Activated naive CD8-positive, alpha-beta T cell treated with anti-CD3 and anti-CD28 coated beads for 36 hours (primary cell): Measurements from ENCODE around the gene C1QL1. TPM values are rescaled to one million over a fixed set of nuclear protein-coding genes. Genes with fewer than 3 reads are reported as not detected.
A peak's percentile ranks its signal among the peaks of the same experiment; 100 is the strongest.

Experiments used
- DNase-seq: peaks from one replicate; pipeline ENCODE4 v3.0.0; 2021
- H3K27ac Mint-ChIP-seq: one replicate; pipeline ENCODE4 v1.8.0; 2022; ENCODE audit warnings: mild to moderate bottlenecking, moderate library complexity, mixed read lengths
- H3K27me3 Mint-ChIP-seq: one replicate; pipeline ENCODE4 v1.8.0; 2022; ENCODE audit warnings: mild to moderate bottlenecking, mixed read lengths
- H3K36me3 Mint-ChIP-seq: one replicate; pipeline ENCODE4 v1.8.0; 2021; ENCODE audit warnings: mild to moderate bottlenecking, mixed read lengths
- H3K4me1 Mint-ChIP-seq: one replicate; pipeline ENCODE4 v1.8.0; 2021; ENCODE audit warnings: mixed read lengths
- H3K4me3 Mint-ChIP-seq: one replicate; pipeline ENCODE4 v1.8.0; 2022; ENCODE audit warnings: mild to moderate bottlenecking, moderate library complexity, mixed read lengths
- H3K9me3 Mint-ChIP-seq: one replicate; pipeline ENCODE4 v1.8.0; 2022; ENCODE audit warnings: mixed read lengths
- total RNA-seq, 2 experiments: library from RNA; stranded (reverse); gene quantifications; one replicate each; pipeline ENCODE4 v1.2.3, GENCODE V29; 2021

Gene C1QL1
- total RNA-seq, 2 experiments from 2014 or later: not detected

DNA sequence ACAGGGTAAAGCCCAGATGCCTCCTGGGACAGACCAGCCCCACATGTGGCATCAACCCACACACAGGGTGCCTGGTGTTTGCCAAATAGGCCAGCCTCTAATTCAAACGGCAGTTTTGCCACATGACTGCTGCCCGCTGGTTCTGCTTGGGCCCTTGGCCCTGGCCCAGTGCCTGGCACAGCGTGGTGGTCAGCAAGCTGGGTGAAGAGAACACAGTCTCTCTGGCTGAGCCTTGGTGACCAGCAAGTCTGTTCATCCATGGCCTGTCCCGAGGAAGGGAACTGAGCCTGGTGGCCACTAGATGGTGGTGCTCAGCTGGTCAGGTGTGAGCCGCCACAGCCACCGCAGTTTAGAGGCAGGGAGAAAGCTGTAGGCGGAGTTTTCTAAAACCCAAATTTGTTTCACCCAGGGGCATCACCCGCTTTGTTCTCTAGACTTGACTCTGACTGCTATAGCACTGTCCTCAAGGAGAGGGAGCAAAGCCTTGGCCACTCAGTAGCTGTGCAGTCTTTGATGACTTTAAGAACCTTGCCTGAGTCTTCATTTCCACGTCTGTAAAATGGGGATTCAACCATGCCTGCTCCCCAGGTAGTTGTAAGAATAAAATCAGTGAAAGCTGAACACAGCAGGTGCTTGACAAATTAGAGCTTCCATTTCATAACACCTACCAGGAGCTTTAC is 48.1 kb downstream of the C1QL1 start:
- H3K36me3 Mint-ChIP-seq: no peaks in the 10 kb centered on the region
- H3K27me3 Mint-ChIP-seq: peaks cover 20% of the 10 kb centered on the region
- H3K4me1 Mint-ChIP-seq: peaks cover 4% of the 10 kb centered on the region
- H3K27ac Mint-ChIP-seq: no peak overlapping the region
- no peaks in the 10 kb centered on the region for H3K9me3 Mint-ChIP-seq
- H3K4me3 Mint-ChIP-seq: no peak overlapping the region
- peak; percentile 63 for DNase-seq

DNA sequence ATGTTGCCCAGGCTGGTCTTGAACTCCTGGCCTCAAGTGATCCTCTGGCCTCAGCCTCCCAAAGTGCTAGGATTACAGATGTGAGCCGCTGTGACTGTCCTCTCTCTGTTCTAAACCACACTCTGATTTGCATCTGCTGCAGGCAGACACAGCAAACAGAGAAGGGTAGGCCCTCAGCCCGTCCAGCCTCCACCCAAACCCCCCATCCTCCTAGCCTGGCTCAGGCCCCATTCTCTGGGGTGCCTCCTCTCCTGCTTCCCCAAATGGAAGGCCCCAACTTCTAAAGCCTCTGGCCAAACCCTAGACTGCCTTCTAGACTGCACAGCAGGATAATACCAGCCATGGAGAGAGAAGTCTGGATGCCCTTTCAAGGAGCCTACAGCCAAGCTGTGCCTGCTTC is 48.7 kb downstream of the C1QL1 start:
- Mint-ChIP-seq H3K4me1 (peaks cover 4% of the 10 kb centered on the region), H3K27ac (no peak overlapping the region), H3K9me3 (no peaks in the 10 kb centered on the region), H3K36me3 (no peaks in the 10 kb centered on the region), H3K4me3 (no peak overlapping the region), H3K27me3 (peaks cover 25% of the 10 kb centered on the region)
- no peak for DNase-seq

DNA sequence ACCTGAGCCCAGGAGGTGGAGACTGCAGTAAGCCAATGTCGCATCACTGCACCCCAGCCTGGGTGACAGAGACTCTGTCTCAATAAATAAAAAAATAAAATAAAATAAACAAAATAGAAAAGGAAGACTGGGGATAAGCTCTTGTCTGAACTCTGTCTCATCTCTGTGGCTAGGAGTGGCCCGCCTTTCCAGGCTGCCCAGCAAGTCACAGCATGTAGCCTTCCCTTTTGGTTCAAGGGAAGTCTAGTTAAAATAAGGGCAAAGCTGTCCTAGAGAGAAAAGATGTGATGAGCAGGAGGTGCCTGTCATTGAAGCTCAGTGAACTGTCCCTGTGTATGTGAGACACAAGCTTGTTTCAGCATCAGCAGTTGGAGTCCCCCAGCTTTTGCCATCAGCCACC is 50.1 kb downstream of the C1QL1 start:
- no peak for DNase-seq
- H3K9me3 Mint-ChIP-seq: no peaks in the 10 kb centered on the region
- H3K4me1 Mint-ChIP-seq: peaks cover 4% of the 10 kb centered on the region
- H3K4me3 Mint-ChIP-seq: no peak overlapping the region
- H3K27ac Mint-ChIP-seq: no peak overlapping the region
- no peaks in the 10 kb centered on the region for H3K36me3 Mint-ChIP-seq
- peaks cover 28% of the 10 kb centered on the region for H3K27me3 Mint-ChIP-seq

DNA sequence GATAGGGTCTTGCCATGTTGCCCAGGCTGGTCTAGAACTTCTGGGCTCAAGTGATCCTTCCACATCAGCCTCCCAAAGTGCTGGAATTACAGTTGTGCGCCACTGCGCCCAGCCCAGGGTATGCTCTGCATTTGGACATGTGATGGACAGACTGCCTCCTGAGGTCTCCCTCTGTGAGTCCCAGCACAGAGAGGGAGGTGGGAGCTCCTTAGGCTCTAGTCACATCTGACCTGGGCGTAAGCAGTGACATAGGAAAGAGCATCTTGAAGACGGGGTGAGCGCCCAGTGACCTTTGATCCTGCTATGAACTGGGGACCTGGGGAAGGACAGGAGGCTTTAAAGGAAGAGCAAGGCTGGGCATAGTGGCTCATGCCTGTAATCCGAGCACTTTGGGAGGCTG is 50.6 kb downstream of the C1QL1 start:
- no peak overlapping the region for H3K27ac Mint-ChIP-seq
- no peak for DNase-seq
- H3K36me3 Mint-ChIP-seq: no peaks in the 10 kb centered on the region
- no peaks in the 10 kb centered on the region for H3K9me3 Mint-ChIP-seq
- peaks cover 28% of the 10 kb centered on the region for H3K27me3 Mint-ChIP-seq
- peaks cover 4% of the 10 kb centered on the region for H3K4me1 Mint-ChIP-seq
- H3K4me3 Mint-ChIP-seq: no peak overlapping the region

- Mint-ChIP-seq H3K4me3 (no peak overlapping the region), H3K36me3 (no peaks in the 10 kb centered on the region), H3K4me1 (peaks cover 4% of the 10 kb centered on the region)
Observed at GRCh38 chr17:44916781-44917241, 51.3 kb downstream of the C1QL1 start.

GRCh38 chr17:44915862-44916780 is 52.0 kb downstream of the C1QL1 start:
- peaks cover 33% of the 10 kb centered on the region for H3K27me3 Mint-ChIP-seq
- no peaks in the 10 kb centered on the region for H3K9me3 Mint-ChIP-seq
- H3K36me3 Mint-ChIP-seq: no peaks in the 10 kb centered on the region
- DNase-seq: no peak
- no peak overlapping the region for H3K27ac Mint-ChIP-seq
- H3K4me3 Mint-ChIP-seq: no peak overlapping the region
- peaks cover 5% of the 10 kb centered on the region for H3K4me1 Mint-ChIP-seq

More at GRCh38 chr17:44916781-44917241, 51.3 kb downstream of the C1QL1 start:
- Mint-ChIP-seq H3K27me3 (peaks cover 32% of the 10 kb centered on the region), H3K9me3 (no peaks in the 10 kb centered on the region), H3K27ac (no peak overlapping the region)
- no peak for DNase-seq

DNA sequence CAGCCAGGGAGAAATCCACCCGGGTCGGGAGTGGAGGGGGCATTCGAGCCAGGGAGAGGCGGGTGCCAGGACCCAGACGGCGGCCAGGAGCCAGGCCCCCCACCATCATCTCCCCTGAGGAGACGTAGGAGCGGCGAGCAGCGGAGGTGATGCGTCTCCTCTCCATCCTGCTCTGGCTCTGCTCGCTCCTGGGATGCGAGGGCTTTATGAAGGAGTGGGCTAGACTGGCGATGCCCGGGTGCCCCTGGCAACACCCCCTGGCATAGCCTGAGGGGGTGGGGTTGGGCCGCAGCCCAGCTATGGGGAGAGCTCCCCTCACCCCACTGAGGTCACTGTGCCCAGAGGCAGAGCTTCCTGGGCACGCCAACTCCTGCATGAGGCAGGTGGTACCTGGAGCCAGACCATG is 52.8 kb downstream of the C1QL1 start, which contains the start of gene GFAP:
Gene GFAP, minus strand, starts transcription at position 180 of the 406 bp plus-strand sequence. Its CDS starts 14 bp downstream, at position 166.
- Mint-ChIP-seq H3K4me3 (no peak within 1 kb of the TSS), H3K27ac (no peak within 1 kb of the TSS), H3K9me3 (no peaks in the 10 kb centered on the region), H3K27me3 (peaks cover 38% of the 10 kb centered on the region), H3K4me1 (peaks cover 7% of the 10 kb centered on the region), H3K36me3 (no peaks in the 10 kb centered on the region)
- no peak for DNase-seq

- H3K27ac Mint-ChIP-seq: no peak overlapping the region
- H3K4me3 Mint-ChIP-seq: no peak overlapping the region
Observed at GRCh38 chr17:44914698-44915271, 53.3 kb downstream of the C1QL1 start.

GRCh38 chr17:44914148-44914547 is 54.0 kb downstream of the C1QL1 start:
- H3K4me1 Mint-ChIP-seq: peaks cover 5% of the 10 kb centered on the region
- no peaks in the 10 kb centered on the region for H3K9me3 Mint-ChIP-seq
- no peak overlapping the region for H3K27ac Mint-ChIP-seq
- H3K27me3 Mint-ChIP-seq: peaks cover 38% of the 10 kb centered on the region
- H3K4me3 Mint-ChIP-seq: no peak overlapping the region
- no peak for DNase-seq
- H3K36me3 Mint-ChIP-seq: no peaks in the 10 kb centered on the region

More at GRCh38 chr17:44914698-44915271, 53.3 kb downstream of the C1QL1 start:
- DNase-seq: no peak
- no peaks in the 10 kb centered on the region for H3K36me3 Mint-ChIP-seq
- H3K9me3 Mint-ChIP-seq: no peaks in the 10 kb centered on the region
- H3K4me1 Mint-ChIP-seq: peaks cover 5% of the 10 kb centered on the region
- H3K27me3 Mint-ChIP-seq: peaks cover 38% of the 10 kb centered on the region

- Mint-ChIP-seq H3K9me3 (no peaks in the 10 kb centered on the region), H3K27ac (no peak overlapping the region), H3K4me3 (no peak overlapping the region)
Observed at GRCh38 chr17:44913676-44914075, 54.4 kb downstream of the C1QL1 start.

GRCh38 chr17:44912763-44913544 is 55.1 kb downstream of the C1QL1 start:
- DNase-seq: no peak
- no peak overlapping the region for H3K27ac Mint-ChIP-seq
- peaks cover 38% of the 10 kb centered on the region for H3K27me3 Mint-ChIP-seq
- H3K4me3 Mint-ChIP-seq: no peak overlapping the region
- no peaks in the 10 kb centered on the region for H3K36me3 Mint-ChIP-seq
- H3K9me3 Mint-ChIP-seq: no peaks in the 10 kb centered on the region
- H3K4me1 Mint-ChIP-seq: peaks cover 5% of the 10 kb centered on the region

More at GRCh38 chr17:44913676-44914075, 54.4 kb downstream of the C1QL1 start:
- Mint-ChIP-seq H3K36me3 (no peaks in the 10 kb centered on the region), H3K4me1 (peaks cover 5% of the 10 kb centered on the region), H3K27me3 (peaks cover 38% of the 10 kb centered on the region)
- DNase-seq: no peak

- DNase-seq: peak; percentile 49
- peaks cover 5% of the 10 kb centered on the region for H3K4me1 Mint-ChIP-seq
- H3K4me3 Mint-ChIP-seq: no peak overlapping the region
- H3K9me3 Mint-ChIP-seq: no peaks in the 10 kb centered on the region
- H3K27ac Mint-ChIP-seq: no peak overlapping the region
- no peaks in the 10 kb centered on the region for H3K36me3 Mint-ChIP-seq
- peaks cover 38% of the 10 kb centered on the region for H3K27me3 Mint-ChIP-seq
Observed at GRCh38 chr17:44911133-44912001, 56.7 kb downstream of the C1QL1 start.

DNA sequence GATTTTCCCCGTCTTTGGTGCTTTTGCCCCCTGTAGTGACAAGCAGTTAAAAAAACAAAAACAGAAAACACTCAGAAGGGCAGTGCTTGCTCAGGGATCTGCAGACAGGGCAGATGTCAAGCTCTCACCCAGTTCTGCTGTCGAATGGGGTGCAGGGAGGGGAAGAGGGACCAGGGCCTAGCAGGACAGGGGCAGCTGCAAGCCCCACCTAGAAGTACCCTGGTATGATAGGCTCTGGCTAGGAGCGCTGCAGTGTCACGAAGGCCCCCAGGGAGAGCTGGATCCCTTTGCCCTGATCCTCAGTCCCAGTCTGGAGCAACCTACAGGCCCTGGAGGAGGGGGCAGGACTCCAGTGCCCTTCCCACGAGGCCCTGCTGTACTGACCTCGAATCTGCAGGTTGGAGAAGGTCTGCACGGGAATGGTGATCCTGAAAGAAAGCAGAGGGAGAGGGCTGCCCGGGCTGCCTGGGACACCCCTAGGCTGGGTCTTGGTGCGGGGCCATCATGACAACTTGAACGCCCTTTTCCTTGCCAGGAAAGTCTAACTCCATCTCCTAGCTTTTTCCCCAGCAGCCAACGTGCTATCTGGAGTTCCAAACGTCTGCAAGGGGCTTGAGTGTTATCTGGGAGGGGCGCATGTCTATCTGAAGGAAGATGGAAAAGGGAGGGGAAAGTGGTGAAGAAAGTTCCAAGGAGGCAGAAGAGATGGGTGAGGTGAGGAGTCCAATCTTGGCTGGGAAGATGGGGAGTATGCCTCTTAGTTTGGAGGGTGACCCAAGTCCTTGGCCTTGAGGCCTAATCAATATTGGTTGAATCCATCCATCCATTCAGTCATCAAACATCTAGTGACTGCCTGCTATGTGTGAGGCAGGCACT is 57.6 kb downstream of the C1QL1 start:
- DNase-seq: no peak
- Mint-ChIP-seq H3K4me1 (peaks cover 5% of the 10 kb centered on the region), H3K36me3 (no peaks in the 10 kb centered on the region), H3K27ac (no peak overlapping the region), H3K4me3 (no peak overlapping the region), H3K27me3 (peaks cover 38% of the 10 kb centered on the region), H3K9me3 (no peaks in the 10 kb centered on the region)
